HTERT RPE-1 (cell line): ENCODE results near the gene GTF2H2C_2.
"Not testable (repeated sequence)": the region's sequence is repeated elsewhere in the genome, so short reads cannot be mapped to it uniquely, and the experiment has no call there.

Experiments
- in situ Hi-C: fragments of 300-500 bp; cut with MboI; formaldehyde crosslinking; loops from 4 replicates; pipeline ENCODE4 v1.14.3; 2020; ENCODE audit warnings: low sequenced_read_pairs

Gene GTF2H2C_2

DNA sequence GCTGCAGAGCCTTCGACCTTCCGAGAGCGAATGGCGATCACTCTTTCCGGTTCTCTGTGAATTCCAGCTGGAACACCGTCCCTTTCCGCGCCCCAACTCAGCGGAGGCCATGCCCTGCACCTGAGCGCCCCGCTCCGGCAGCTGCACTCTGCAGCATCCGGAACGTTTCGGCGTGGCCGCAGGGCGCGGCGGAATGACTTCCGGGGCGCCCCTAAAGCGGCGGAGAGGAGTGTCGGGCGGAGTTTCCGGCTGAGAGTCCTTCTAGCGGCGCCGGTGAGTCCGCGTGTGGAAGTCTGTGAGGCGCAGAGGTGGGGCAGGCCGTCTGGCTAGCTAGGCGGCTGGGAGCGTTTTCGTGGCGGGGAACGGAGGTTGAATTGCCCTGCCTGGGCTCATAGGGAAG lies at the start of gene GTF2H2C_2:
Gene GTF2H2C_2, plus strand, starts transcription at position 252 of the 400 bp plus-strand sequence.
- in situ Hi-C loops, result not testable (repeated sequence)

DNA sequence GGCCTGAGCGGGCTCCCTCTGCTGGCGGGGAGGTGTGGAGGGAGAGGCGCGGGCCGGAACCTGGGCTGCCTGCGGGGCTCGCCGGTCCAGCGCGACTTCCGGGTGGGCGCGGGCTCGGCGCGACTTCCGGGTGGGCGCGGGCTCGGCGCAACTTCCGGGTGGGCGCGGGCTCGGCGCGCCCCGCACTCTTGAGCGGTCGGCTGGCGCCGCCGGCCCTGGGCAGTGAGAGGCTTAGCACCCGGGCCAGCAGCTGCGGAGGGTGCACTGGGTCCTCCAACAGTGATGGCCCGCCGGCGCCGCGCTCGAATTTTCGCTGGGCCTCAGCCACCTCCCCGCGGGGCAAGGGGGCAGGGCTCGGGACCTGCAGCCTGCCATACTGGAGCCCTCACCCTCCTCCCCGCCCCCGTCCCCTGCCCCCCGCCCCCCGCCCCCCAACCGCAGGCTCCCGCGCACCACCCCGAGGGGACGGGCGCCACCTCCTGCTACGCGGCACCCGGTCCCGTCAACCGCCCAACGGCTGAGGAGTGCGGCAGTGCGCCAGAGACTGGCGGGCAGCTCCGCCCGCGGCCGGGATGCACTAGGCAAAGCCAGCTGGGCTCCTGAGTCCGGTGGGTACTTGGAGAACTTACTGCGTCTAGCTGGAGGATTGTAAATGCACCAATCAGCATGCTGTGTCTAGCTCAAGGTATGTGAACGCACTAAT lies 14.0 kb upstream of the GTF2H2C_2 start:
- in situ Hi-C loops, result not testable (repeated sequence)

- in situ Hi-C loops, result not testable (repeated sequence)
These were observed 6.2 kb downstream of the GTF2H2C_2 start for GRCh38 chr5:70421322-70421721.

GRCh38 chr5:70423215-70423614 lies 8.0 kb downstream of the GTF2H2C_2 start:
- in situ Hi-C loops, result not testable (repeated sequence)

GRCh38 chr5:70438518-70438917 lies 23.4 kb downstream of the GTF2H2C_2 start:
- in situ Hi-C loops, result not testable (repeated sequence)

DNA sequence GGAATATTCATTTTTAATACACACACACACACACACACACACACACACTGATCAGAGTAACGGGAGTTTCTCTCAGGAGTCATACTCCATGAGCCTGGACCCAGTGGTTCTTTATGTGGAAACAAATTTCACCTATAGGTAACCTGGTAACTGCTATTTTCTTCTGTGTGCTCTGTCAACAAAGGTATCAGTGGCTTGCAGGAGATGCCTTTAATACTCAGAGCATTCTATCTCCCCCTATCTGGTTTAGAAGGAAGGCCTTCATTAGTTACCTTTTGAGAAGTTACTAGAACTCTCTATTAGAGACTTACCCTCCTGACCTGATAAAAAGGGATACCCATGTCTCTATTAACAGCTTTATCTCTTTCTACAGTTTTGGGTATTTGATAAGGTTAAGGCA lies 34.4 kb downstream of the GTF2H2C_2 start:
- in situ Hi-C loops, result not testable (repeated sequence)

GRCh38 chr5:70451249-70451984 lies 36.2 kb downstream of the GTF2H2C_2 start:
- in situ Hi-C loops, result not testable (repeated sequence)

DNA sequence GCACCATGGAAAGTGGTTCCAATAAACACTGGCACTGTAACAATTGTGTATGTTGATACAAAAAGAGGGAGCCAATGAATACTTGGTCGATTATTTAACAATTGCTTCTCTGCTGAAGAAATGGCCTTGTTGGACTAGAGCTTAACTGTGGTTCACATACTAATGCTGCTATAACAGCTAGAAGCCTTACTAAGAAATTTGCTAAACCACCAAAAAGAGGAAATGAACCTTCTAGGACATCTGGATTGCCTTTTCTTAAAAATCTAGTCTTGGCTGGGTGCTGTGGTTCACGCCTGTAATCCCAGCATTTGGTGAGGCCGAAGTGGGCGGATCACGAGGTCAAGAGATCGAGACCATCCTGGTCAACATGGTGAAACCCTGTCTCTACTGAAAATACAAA lies 41.9 kb downstream of the GTF2H2C_2 start:
- in situ Hi-C loops, result not testable (repeated sequence)

DNA sequence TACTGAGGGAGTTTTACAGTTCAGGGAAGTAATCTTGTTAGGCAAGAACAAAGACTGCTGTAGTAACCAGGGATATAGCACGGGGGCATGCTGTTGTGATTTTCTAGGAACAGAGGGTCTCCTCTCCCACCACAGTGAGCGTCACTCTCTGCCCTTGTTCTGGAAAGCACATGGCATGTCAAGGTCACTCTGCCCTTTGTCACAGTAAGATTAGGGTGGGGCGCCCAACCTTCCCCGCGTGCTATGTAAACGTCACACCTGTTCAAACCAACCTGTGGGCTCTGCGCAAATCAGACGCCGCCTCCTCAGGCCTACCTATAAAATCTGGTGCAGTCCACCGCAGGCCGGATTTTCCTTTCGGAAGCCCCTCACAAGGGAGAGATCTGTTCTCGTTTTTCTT lies 44.0 kb downstream of the GTF2H2C_2 start:
- in situ Hi-C loops, result not testable (repeated sequence)

- in situ Hi-C loops, result not testable (repeated sequence)
These were observed 46.8 kb downstream of the GTF2H2C_2 start for GRCh38 chr5:70461984-70462383.

DNA sequence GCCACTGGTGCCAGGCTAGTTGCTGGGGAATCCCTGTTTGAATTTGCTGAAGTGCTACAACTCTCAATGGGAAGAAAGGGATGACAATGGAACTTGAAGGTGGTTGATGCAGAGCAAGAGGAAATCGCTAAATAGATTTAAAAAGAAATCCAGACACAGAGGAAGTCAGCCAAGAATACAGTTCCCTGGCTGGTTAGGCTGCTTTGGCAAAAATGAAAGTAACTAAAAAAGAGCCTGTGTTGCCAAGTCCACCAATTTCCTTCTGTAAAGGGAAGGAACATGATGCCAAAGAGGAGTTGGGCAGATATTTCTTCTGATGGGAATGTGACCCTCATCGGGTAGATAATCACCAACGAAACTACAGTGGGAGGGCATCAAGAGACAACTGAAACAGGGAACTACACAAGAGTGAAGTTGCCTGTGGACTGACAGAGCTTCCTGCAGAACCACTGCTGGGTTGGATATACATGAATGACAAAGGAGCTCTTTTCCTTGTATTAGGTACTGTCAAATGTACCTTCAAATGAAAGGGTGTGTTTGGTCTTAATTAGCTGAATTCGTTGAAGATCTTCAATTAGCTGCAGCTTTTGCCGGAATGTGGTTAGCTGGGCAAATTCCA lies 49.0 kb downstream of the GTF2H2C_2 start:
- in situ Hi-C loops, result not testable (repeated sequence)

- in situ Hi-C loops, result not testable (repeated sequence)
These were observed 54.9 kb downstream of the GTF2H2C_2 start for GRCh38 chr5:70469926-70470509.
